Airway epithelial cell (primary cell): ENCODE data around the gene ZNF236. TPM values are rescaled to one million over a fixed set of nuclear protein-coding genes. Genes with fewer than 3 reads are reported as not detected.

Source experiments
- total RNA-seq: library from RNA; depleted of rRNA; stranded (reverse); fragments of >200 nt; gene quantifications from 2 replicates; pipeline ENCODE4 v1.2.3, GENCODE V29; 2015

ZNF236 gene
- 5.4 and 12.3 TPM in 2 replicates for total RNA-seq

DNA sequence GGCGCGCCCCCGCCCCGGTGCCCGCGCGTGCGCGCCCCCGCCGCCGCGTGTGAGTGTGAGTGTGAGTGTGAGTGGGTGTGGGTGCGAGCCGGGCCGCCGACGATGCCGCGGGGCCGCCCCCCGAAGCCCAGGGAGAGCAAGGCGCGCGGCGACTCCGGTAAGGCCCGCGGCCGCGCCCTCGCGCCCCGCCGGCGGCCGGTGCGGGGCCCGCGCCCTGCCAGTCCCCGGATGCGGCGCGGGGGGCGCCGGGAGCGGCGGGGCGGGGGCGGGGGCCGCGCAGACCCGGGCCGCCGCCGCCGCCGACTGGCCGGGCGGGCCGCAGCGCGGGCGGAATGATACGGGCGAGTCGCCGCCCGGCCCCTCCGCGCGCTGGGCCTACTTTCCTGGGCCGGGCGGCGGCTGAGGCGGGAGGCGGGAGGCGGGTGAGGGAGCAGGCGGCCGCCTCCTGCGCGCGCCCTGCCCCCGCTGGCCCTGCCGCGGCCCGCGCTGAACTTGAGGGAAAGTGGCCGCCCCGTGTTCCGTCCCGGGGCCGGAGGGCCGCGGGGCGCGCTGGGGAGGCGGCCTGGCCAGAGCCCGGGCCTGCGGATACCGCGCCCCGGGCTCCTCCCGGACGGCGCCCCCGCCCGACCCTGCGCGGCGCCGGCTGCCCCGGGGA is at the start of gene ZNF236:
Gene ZNF236, plus strand, starts transcription at position 52 of the 655 bp plus-strand sequence. Its CDS starts 51 bp downstream, at position 103.

